ENCODE results near the gene ARPC1B. TPM values are rescaled to one million over a fixed set of nuclear protein-coding genes. Genes with fewer than 3 reads are reported as not detected.

ARPC1B gene
- polyA plus RNA-seq, 1 experiment: 190 TPM

- no peak for TF ChIP-seq CTCF (IDR thresholded peaks at IDR 0.05; ENCODE audit: low read depth, low read length)
- H3K9me3 ChIP-seq (ENCODE audit: control insufficient read depth, insufficient read depth, low read length): no peaks in the 10 kb centered on the region; the same call in 1 of the 2 replicates
- H3K4me3 ChIP-seq (ENCODE audit: low read depth, low read length): peak within 1 kb of the TSS; percentile 94
- ChIA-PET CTCF (interaction anchor here (0.6 kb wide), 1 partner anchor 421 kb away, joined by 4 read pairs; no protein-coding TSS in a partner anchor), POLR2A (interaction anchor here (0.6 to 2.0 kb wide), 5 partner anchors 9 to 91 kb away, joined by 3 to 8 read pairs (median 3); partner anchors contain the start of genes BUD31, PDAP1 and ZNF394)
- H3K27ac ChIP-seq (ENCODE audit: low read depth, low read length): peak within 1 kb of the TSS; percentile 81
- DNase-seq (ENCODE audit: low read depth, low spot score): peak; percentile 86
- H3K27me3 ChIP-seq (ENCODE audit: control insufficient read depth, insufficient read depth, low read length): no peaks in the 10 kb centered on the region
These were observed 64.3 kb downstream of the ARPC1B start, which contains the start of the genes CPSF4 and PTCD1 for GRCh38 chr7:99438573-99439480. Gene CPSF4, plus strand, starts transcription at chr7:99438943. Its CDS starts 140 bp downstream, at chr7:99439083. Gene PTCD1, minus strand, starts transcription at chr7:99438798. Its CDS starts 3,556 bp downstream, at chr7:99435242.

- POLR2A ChIA-PET: no interaction called here
- H3K4me3 ChIP-seq (ENCODE audit: low read depth, low read length): peak overlapping the region; percentile 94
- no peak for TF ChIP-seq CTCF (IDR thresholded peaks at IDR 0.05; ENCODE audit: low read depth, low read length)
- no peak overlapping the region for H3K27ac ChIP-seq (ENCODE audit: low read depth, low read length)
- DNase-seq (ENCODE audit: low read depth, low spot score): no peak
- no peaks in the 10 kb centered on the region; the same call in 1 of the 2 replicates for H3K9me3 ChIP-seq (ENCODE audit: control insufficient read depth, insufficient read depth, low read length)
- CTCF ChIA-PET: no interaction called here
- no peaks in the 10 kb centered on the region for H3K27me3 ChIP-seq (ENCODE audit: control insufficient read depth, insufficient read depth, low read length)
These were observed 65.7 kb downstream of the ARPC1B start for GRCh38 chr7:99440195-99440594.

Other genes starting within 250 kb of the ARPC1B start
- gene SMURF1, start 230.6 kb upstream of the ARPC1B start, polyA plus RNA-seq (2011; rRNA removed): 16.6 and 17.1 TPM in 2 replicates
- gene KPNA7, start 166.6 kb upstream of the ARPC1B start, polyA plus RNA-seq (2011; rRNA removed): not detected in 2 replicates
- gene MYH16, start 101.9 kb upstream of the ARPC1B start, polyA plus RNA-seq (2011; rRNA removed): not detected in 2 replicates
- 259 and 282 TPM in 2 replicates for gene ARPC1A, start 48.8 kb upstream of the ARPC1B start, polyA plus RNA-seq (2011; rRNA removed)
- 60.2 and 68.1 TPM in 2 replicates for gene PDAP1, start 33.9 kb downstream of the ARPC1B start, polyA plus RNA-seq (2011; rRNA removed)
- 82.3 and 96.8 TPM in 2 replicates for gene BUD31, start 34.2 kb downstream of the ARPC1B start, polyA plus RNA-seq (2011; rRNA removed)
- 2.7 and 3.0 TPM in 2 replicates for gene PTCD1, start 64.1 kb downstream of the ARPC1B start, polyA plus RNA-seq (2011; rRNA removed)
- gene CPSF4, start 64.2 kb downstream of the ARPC1B start, polyA plus RNA-seq (2011; rRNA removed): 27.6 and 32.2 TPM in 2 replicates
- gene ATP5MF, start 91.4 kb downstream of the ARPC1B start, polyA plus RNA-seq (2011; rRNA removed): 591 and 634 TPM in 2 replicates
- gene ZNF789, start 98.2 kb downstream of the ARPC1B start, polyA plus RNA-seq (2011; rRNA removed): 7.9 and 8.3 TPM in 2 replicates
- gene ZNF394, start 125.6 kb downstream of the ARPC1B start, polyA plus RNA-seq (2011; rRNA removed): 9.4 TPM in 2 replicates
- 11.5 and 13.4 TPM in 2 replicates for gene ZKSCAN5, start 129.9 kb downstream of the ARPC1B start, polyA plus RNA-seq (2011; rRNA removed)
- gene FAM200A, start 177.4 kb downstream of the ARPC1B start, polyA plus RNA-seq (2011; rRNA removed): 8.1 and 11.8 TPM in 2 replicates
- gene ZNF655, start 183.9 kb downstream of the ARPC1B start, polyA plus RNA-seq (2011; rRNA removed): 62.9 and 79.3 TPM in 2 replicates
- gene TMEM225B, start 223.5 kb downstream of the ARPC1B start, polyA plus RNA-seq (2011; rRNA removed): 0.72 and 1.2 TPM in 2 replicates
- gene ZSCAN25, start 242.2 kb downstream of the ARPC1B start, polyA plus RNA-seq (2011; rRNA removed): 6.4 and 6.7 TPM in 2 replicates

Measured in AG04450 (cell line).